Effector memory CD4-positive, alpha-beta T cell (primary cell): ENCODE results near the gene CHGA.

Experiments used
- DNase-seq, 3 donors: peaks; one replicate each; pipeline ENCODE4 v3.0.0-alpha.2; 2020
- H3K27ac ChIP-seq: 2 replicates; pipeline ENCODE4 v1.7.0; 2013; ENCODE audit warnings: mild to moderate bottlenecking, low read length, moderate library complexity; ENCODE audit not compliant: insufficient read depth, poor library complexity, severe bottlenecking
- H3K27me3 ChIP-seq: replicated peaks from 2 replicates; pipeline ENCODE4 v1.7.0; 2013; ENCODE audit warnings: mild to moderate bottlenecking, low read length; ENCODE audit not compliant: insufficient read depth, control insufficient read depth, poor library complexity, severe bottlenecking
- H3K36me3 ChIP-seq: 2 replicates; pipeline ENCODE4 v1.7.0; 2013; ENCODE audit warnings: mild to moderate bottlenecking, low read length, moderate library complexity; ENCODE audit not compliant: control insufficient read depth, insufficient read depth
- H3K4me1 ChIP-seq: 2 replicates; pipeline ENCODE4 v1.7.0; 2013; ENCODE audit warnings: low read length, mild to moderate bottlenecking; ENCODE audit not compliant: control insufficient read depth, insufficient read depth, poor library complexity, severe bottlenecking
- H3K4me3 ChIP-seq: 2 replicates; pipeline ENCODE4 v1.7.0; 2013; ENCODE audit warnings: low read length, low read depth, mild to moderate bottlenecking; ENCODE audit not compliant: insufficient read depth, poor library complexity, severe bottlenecking
- H3K9me3 ChIP-seq: 2 replicates; pipeline ENCODE4 v1.7.0; 2013; ENCODE audit warnings: mild to moderate bottlenecking, low read length, moderate library complexity; ENCODE audit not compliant: control insufficient read depth

The CHGA gene

GRCh38 chr14:92887157-92887556 is 35.8 kb upstream of the CHGA start:
- DNase-seq, result no peak
- H3K4me3 ChIP-seq, result no peak overlapping the region
- H3K36me3 ChIP-seq, result no peaks in the 10 kb centered on the region
- H3K9me3 ChIP-seq, result no peaks in the 10 kb centered on the region
- H3K27me3 ChIP-seq, result no peaks in the 10 kb centered on the region
- no peak overlapping the region for H3K27ac ChIP-seq
- H3K4me1 ChIP-seq, result no peaks in the 10 kb centered on the region

DNA sequence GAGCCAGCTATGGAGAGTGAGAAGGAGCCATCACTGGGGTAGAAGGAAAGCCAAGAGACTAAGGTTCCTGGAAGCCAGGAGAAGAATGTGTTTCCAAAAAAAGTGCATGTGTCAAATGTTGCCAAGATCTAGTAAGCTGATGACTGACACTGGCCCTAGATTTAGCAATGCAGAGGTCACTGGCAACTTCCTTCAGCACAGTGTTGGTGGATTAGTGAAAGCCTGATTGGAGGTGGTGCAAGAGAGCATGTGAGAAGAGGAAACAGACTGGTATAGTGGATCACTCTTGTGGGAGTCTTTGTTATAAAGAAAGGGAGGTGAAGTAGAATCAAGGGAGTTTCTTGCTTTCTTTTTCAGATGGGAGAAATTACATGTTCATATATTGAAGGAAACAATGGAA is 34.1 kb upstream of the CHGA start:
- Histone ChIP-seq H3K4me1 (no peaks in the 10 kb centered on the region), H3K36me3 (no peaks in the 10 kb centered on the region)

GRCh38 chr14:92890830-92891588 is 31.9 kb upstream of the CHGA start:
- Histone ChIP-seq H3K36me3 (no peaks in the 10 kb centered on the region), H3K27me3 (no peaks in the 10 kb centered on the region), H3K27ac (no peak overlapping the region), H3K4me1 (no peaks in the 10 kb centered on the region), H3K4me3 (no peak overlapping the region), H3K9me3 (no peaks in the 10 kb centered on the region)
- DNase-seq, result no peak

More for the DNA sequence above, 34.1 kb upstream of the CHGA start:
- DNase-seq, result no peak
- no peak overlapping the region for H3K4me3 ChIP-seq
- no peaks in the 10 kb centered on the region for H3K27me3 ChIP-seq
- no peaks in the 10 kb centered on the region for H3K9me3 ChIP-seq
- no peak overlapping the region for H3K27ac ChIP-seq

DNA sequence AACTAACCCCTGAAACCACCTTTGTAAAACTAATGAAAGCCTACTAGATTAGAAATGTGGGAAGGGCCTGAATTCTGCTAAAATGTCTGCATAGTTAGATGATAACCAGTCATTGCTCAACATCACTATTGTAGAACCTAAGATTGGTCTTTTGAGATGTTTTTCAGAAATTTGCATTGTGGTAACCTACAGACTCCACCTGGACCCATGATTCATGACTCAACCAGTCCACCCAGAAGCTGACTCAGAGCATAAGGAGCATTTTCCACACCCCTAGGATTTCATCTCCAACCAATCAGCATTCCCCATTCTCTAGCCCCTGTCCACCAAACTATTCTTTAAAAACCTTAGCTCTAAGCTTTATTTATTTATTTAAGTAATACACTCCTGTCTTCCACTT is 30.4 kb upstream of the CHGA start:
- no peaks in the 10 kb centered on the region for H3K27me3 ChIP-seq
- H3K4me3 ChIP-seq, result no peak overlapping the region
- H3K4me1 ChIP-seq, result no peaks in the 10 kb centered on the region
- H3K9me3 ChIP-seq, result no peaks in the 10 kb centered on the region
- H3K36me3 ChIP-seq, result no peaks in the 10 kb centered on the region
- H3K27ac ChIP-seq, result no peak overlapping the region
- no peak for DNase-seq

GRCh38 chr14:92895352-92895878 is 27.5 kb upstream of the CHGA start:
- Histone ChIP-seq H3K27me3 (no peaks in the 10 kb centered on the region), H3K36me3 (no peaks in the 10 kb centered on the region), H3K9me3 (no peaks in the 10 kb centered on the region), H3K4me1 (peaks cover 4% of the 10 kb centered on the region), H3K4me3 (no peak overlapping the region), H3K27ac (no peak overlapping the region)
- DNase-seq, result no peak

DNA sequence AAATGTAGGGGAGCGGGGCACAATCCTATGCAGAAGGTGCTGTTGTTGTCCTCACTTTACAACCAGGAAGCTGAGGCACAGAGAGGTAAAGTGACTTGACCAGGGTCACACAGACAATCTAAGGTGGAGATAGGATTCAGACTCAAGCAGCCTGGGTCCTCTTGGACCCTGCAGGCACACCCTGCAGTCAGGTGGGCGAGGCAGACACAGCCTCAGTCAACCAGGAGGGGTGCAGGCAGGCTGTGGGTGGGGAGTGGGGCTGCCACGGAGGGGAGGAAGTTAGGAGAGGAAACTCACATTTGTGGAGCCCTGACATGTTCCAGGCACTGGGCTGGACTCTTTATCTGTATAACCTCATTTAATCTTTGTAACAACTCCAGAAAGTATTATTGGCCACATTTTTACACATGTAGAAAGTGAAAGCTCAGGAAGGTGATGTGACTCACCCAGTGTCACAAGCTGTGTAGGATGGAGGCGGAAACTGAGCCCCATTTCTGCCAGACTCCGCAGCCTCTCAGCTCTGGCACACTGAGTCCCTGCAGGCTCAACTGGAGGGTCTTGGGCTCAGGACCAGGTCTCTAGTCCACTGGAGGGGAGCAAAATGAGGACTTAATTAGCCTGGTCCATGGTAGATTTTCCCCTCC is 24.9 kb upstream of the CHGA start:
- DNase-seq, result no peak
- Histone ChIP-seq H3K27me3 (peaks cover 4% of the 10 kb centered on the region), H3K27ac (no peak overlapping the region), H3K9me3 (no peaks in the 10 kb centered on the region), H3K36me3 (no peaks in the 10 kb centered on the region), H3K4me3 (no peak overlapping the region), H3K4me1 (peaks cover 7% of the 10 kb centered on the region)

GRCh38 chr14:92898566-92899131 is 24.3 kb upstream of the CHGA start:
- Histone ChIP-seq H3K4me1 (peaks cover 12% of the 10 kb centered on the region), H3K27ac (no peak overlapping the region), H3K36me3 (no peaks in the 10 kb centered on the region), H3K27me3 (peaks cover 4% of the 10 kb centered on the region), H3K4me3 (no peak overlapping the region), H3K9me3 (no peaks in the 10 kb centered on the region)
- DNase-seq, result no peak

GRCh38 chr14:92900660-92901059 is 22.3 kb upstream of the CHGA start:
- H3K4me3 ChIP-seq, result no peak overlapping the region
- DNase-seq, result no peak
- no peaks in the 10 kb centered on the region for H3K9me3 ChIP-seq
- peaks cover 14% of the 10 kb centered on the region for H3K4me1 ChIP-seq
- H3K27ac ChIP-seq, result no peak overlapping the region
- no peaks in the 10 kb centered on the region for H3K36me3 ChIP-seq
- peaks cover 4% of the 10 kb centered on the region for H3K27me3 ChIP-seq

DNA sequence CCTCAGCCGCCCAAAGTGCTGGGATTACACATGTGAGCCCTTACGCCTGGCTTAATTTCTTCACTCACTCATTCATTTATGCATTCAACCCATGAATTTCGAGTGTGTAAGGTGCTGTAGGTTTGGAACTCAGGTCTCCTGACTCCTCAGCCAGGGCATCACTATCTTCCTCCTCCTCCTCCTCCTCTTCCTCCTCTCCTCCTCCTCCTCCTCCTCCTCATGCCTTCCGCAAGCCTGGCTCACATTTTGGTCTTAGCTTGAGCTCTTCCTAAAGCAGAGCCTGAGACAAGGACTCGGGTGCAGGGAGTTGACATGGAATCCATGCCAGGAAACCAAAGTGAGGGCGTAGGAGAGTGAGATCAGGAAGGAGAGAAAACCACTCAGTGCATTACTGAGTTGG is 20.8 kb upstream of the CHGA start:
- Histone ChIP-seq H3K9me3 (no peaks in the 10 kb centered on the region), H3K4me3 (no peak overlapping the region), H3K27me3 (peaks cover 4% of the 10 kb centered on the region), H3K27ac (no peak overlapping the region), H3K36me3 (no peaks in the 10 kb centered on the region), H3K4me1 (peaks cover 14% of the 10 kb centered on the region)
- DNase-seq, result no peak

DNA sequence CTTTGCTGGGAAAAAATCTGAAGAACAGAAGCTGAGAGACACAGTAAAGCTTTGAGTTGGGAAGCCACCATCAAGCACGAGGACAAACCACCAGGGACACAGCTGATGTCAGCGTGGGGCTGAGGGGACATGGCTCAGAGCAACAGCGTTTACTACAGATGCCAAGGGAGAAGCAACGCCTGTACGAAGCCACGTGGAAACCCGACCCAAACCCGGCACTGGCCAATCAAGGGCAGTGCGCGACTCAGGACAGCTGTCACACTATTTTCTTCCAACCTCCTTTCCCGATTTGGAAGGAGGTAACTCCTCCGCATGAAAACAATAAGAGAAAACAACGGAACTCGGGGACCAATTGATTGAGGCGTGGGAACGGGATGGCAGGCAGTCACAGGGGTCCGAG is 20.2 kb upstream of the CHGA start:
- Histone ChIP-seq H3K4me3 (no peak overlapping the region), H3K4me1 (peaks cover 14% of the 10 kb centered on the region), H3K9me3 (no peaks in the 10 kb centered on the region), H3K27me3 (peaks cover 4% of the 10 kb centered on the region), H3K27ac (no peak overlapping the region), H3K36me3 (no peaks in the 10 kb centered on the region)
- DNase-seq, result no peak
